GM19468 (cell line): Measurements from ENCODE around the gene AQP10.
A peak's percentile ranks its signal among the peaks of the same experiment; 100 is the strongest.
"Not testable (repeated sequence)": the region's sequence is repeated elsewhere in the genome, so short reads cannot be mapped to it uniquely, and the experiment has no call there.

Experiments
- ATAC-seq: cut with Tn5 transposase; IDR thresholded peaks from one replicate; pipeline ENCODE4 v1.9.1; 2021; ENCODE audit warnings: mild to moderate bottlenecking, moderate library complexity, moderate number of reproducible peaks; ENCODE audit not compliant: unreplicated experiment; ENCODE audit errors: extremely low read depth

The AQP10 gene

DNA sequence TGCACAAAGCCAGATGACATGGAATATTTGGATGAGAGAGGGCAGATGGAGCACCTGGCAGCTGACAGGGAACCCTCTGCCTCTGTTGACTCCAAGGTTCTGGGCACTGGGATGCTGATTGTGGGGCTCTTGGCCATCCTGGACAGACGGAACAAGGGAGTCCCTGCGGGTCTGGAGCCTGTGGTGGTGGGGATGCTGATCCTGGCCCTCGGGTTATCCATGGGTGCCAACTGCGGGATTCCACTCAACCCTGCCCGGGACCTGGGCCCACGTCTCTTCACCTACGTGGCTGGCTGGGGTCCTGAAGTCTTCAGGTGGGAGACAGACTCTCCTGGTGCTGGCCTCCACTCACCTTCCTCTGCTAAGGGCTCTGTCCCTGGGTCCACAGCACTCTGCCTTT is 2.6 kb downstream of the AQP10 start:
- ATAC-seq: no peak

DNA sequence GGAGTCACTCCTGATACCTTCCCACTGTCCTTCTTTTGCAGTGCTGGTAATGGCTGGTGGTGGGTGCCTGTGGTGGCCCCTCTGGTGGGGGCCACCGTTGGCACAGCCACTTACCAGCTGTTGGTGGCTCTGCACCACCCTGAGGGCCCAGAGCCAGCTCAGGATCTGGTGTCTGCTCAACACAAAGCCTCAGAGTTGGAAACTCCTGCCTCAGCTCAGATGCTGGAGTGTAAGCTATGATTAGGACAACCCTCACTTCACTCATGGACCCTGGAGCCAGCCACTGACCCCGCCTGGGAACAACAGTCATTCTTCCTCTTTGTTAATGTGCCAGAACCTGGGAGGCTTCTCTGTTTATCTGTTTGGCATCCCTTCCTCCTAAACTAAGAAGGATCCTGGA is 3.3 kb downstream of the AQP10 start:
- no peak for ATAC-seq

DNA sequence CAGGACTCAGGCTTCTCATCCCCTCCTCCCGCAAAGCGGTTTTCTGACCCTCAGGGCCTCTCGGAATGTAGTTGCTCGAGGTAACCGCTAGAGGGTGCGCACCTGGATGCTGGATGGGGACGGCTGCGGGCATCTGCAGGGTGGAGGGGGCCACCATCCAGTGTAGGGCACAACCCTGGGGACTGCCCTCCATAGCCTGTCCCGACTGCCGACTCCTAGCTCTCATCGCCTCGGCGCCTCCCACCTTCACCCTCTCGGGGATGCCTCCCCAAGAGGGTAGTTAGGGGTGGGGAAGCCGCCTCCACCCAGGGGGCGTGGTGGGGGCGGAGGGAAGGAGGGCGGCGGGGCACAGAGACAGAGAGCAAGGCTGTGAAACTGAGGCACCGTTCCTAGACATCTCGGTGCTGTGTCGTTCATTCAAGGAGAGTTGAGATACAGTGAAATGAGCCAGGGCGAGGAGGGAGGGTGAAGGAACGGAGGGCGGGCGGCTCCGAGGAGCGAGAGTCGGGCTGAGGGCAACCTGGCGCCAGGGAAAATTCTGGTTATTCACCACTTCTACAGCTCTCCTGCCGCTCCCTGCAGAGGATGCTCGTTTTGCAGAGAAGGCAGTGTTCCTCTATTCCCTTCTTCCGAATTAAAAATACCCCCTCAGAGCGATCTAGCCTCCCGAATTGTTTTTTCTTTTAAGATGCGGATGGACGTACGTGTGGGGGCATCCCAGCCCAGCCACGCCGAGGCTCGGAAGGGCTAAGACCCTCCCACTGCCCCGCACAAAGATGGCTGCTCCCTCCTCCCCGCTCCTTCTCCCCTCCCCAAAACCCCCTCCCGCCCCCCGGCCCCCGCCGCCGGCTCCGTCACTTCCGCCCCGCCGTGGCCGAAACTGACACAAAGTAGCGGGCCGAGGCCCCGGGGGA is 4.0 kb downstream of the AQP10 start, which contains the start of gene ATP8B2:
Gene ATP8B2, plus strand, starts transcription at position 857 of the 914 bp plus-strand sequence. CDS start 2,617 bp downstream, outside the sequence.
- ATAC-seq: peak; percentile 20

GRCh38 chr1:154325583-154326545 is 5.0 kb downstream of the AQP10 start:
- no peak for ATAC-seq

GRCh38 chr1:154326546-154327465 is 5.9 kb downstream of the AQP10 start:
- ATAC-seq: no peak

GRCh38 chr1:154327466-154328317 is 6.8 kb downstream of the AQP10 start:
- ATAC-seq: no peak

GRCh38 chr1:154328318-154329151 is 7.6 kb downstream of the AQP10 start:
- ATAC-seq: no peak

- no peak for ATAC-seq
These were observed 8.2 kb downstream of the AQP10 start for GRCh38 chr1:154329152-154329521.

- no peak for ATAC-seq
These were observed 8.7 kb downstream of the AQP10 start for GRCh38 chr1:154329551-154330131.

- no peak for ATAC-seq
These were observed 9.8 kb downstream of the AQP10 start for GRCh38 chr1:154330669-154331068.

- no peak for ATAC-seq
These were observed 13.5 kb downstream of the AQP10 start for GRCh38 chr1:154334079-154335024.

DNA sequence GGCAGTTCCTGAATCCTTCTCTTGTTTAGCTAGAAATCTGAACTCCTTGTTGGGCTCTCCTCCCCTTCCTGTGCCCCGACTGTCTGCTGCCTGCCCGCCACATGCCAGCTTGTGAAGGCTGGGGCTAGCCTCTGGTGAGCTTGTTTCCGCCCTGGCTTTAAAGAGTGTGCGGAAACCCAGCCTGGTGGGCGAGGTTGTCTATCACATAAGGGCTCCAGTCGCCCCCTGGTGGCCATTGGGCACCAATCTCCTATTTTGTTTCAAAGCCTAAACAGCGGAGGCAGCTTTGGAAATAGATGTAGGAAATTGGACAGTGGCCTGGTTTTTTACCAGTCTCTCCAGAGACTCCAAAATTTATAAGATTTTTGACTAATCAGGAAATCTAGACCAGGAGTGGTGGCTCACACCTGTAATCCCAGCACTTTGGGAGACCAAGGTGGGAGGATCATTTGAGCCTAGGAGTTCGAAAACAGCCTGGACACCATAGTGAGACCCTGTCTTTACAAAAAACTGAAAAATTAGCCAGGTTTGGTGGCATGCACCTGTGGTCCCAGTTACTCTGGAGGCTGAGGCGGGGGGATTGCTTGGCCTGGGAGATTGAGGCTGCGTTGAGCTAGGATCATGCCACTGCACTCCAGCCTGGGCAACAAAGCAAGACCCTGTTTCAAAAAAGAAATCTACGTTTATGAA is 14.3 kb downstream of the AQP10 start:
- ATAC-seq: peak; percentile 32

DNA sequence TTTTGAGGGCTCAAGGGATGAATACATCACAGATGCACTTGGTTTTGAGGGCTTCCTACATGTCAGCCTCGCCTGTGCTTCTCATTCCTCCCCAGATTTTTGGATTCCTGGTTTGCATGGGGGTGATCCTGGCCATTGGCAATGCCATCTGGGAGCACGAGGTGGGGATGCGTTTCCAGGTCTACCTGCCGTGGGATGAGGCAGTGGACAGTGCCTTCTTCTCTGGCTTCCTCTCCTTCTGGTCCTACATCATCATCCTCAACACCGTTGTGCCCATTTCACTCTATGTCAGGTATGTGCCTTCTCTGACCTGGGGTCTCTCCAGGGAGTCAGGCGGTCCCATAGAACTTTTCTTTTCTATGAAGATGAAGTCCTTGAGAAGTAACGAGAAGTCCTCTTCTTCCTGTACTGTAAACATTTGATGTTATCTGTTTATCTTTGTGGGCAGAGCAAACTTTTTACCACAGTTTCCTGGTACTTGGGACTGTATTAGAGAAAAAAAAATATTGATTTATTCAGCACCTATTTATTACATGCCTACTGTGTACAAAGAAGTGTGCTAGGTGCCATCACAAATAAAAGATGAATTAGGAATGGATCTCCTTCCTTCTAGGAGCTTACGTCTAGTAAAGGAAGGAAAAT is 16.5 kb downstream of the AQP10 start:
- ATAC-seq: no peak

DNA sequence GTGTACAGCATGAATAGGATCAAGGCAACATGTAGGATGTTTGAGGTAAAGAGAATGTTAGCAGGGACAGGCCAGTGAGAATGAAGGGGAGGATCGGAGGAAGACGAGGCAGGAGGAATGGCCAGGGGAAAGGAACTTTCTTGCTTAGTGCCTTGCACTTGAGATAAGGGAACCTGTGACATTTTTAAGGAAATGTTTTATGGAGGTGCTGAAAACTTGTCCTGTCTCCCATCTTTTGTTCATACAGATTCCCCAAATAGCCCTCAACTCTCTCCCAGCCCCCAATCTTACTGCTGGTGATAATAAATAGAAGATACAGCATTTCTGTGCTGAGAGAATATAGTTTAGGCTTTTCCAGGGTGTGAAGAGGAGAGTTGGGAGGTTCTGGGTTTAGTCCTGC is 18.0 kb downstream of the AQP10 start:
- no peak for ATAC-seq

DNA sequence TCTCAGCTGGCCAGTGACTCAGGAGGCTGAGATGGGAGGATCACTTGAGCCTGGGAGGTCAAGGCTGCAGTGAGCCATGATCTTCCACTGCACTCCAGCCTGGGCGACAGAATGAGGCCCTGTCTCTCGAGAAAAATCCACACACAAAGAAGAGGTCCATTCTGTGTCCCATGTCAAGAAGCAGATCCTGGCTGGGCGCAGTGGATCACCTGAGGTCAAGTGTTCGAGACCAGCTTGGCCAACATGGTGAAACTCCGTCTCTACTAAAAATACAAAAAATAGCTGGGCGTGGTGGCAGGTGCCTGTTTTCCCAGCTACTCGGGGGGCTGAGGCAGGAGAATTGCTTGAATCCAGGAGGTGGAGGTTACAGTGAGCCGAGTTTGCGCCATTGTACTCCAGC is 20.5 kb downstream of the AQP10 start:
- ATAC-seq: not testable (repeated sequence)

DNA sequence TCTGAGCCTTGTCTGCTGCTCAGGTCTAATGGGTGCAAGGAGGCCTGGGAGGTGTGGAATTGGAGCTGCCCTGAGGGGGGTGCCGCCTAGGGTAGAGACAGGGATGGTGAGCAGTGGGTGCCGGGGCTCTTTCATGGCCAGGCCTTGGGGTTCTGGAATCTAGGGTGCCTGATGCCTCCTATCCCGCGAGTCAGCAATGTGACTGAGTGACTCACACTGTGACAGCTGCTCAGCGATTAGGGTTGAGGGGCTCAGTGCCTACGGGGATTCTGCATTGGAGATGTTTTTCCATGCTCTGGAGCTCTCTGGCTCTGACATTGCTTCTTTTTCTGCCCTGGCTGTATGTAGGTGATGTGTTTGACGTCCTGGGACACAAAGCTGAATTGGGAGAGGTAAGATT is 21.2 kb downstream of the AQP10 start:
- no peak for ATAC-seq
